CD14-positive monocyte (primary cell): Measurements from ENCODE around the gene NPPA. TPM values are rescaled to one million over a fixed set of nuclear protein-coding genes. Genes with fewer than 3 reads are reported as not detected.

Source experiments
- DNase-seq, 3 donors: peaks; one replicate each; pipeline ENCODE4 v3.0.0-alpha.2; 2011 to 2022
- H2AFZ ChIP-seq: 2 replicates; pipeline ENCODE4 v1.6.0; 2012; ENCODE audit warnings: mild to moderate bottlenecking, low read depth, low read length, inconsistent platforms; ENCODE audit not compliant: insufficient read depth, poor library complexity, severe bottlenecking
- H3K27ac ChIP-seq, 2 donors: 1 replicate in 1 of 2; 2 replicates in 1 of 2; pipeline ENCODE4 v1.5.1; 2012 to 2013; ENCODE audit warnings: low read length in 2 of 2, control low read depth in 1 of 2, inconsistent platforms in 1 of 2, low read depth in 1 of 2, mild to moderate bottlenecking in 1 of 2
- H3K27me3 ChIP-seq, 2 donors: one replicate each; pipeline versions ENCODE4 v1.6.0 to v1.6.1; 2011 to 2013; ENCODE audit warnings: low read length in 2 of 2; ENCODE audit not compliant: control insufficient read depth in 2 of 2, insufficient read depth in 2 of 2
- H3K36me3 ChIP-seq, 2 donors: replicated peaks in 1 of 2; 1 replicate in 1 of 2; 2 replicates in 1 of 2; pipeline versions ENCODE4 v1.5.1 to v1.6.1; 2012 to 2013; ENCODE audit warnings: low read length in 2 of 2, control low read depth in 1 of 2, inconsistent platforms in 1 of 2, mild to moderate bottlenecking in 1 of 2; ENCODE audit not compliant: insufficient read depth in 2 of 2, control insufficient read depth in 1 of 2
- H3K4me1 ChIP-seq, 2 donors: 1 replicate in 1 of 2; 2 replicates in 1 of 2; pipeline versions ENCODE4 v1.5.1 to v1.6.1; 2012 to 2013; ENCODE audit warnings: low read length in 2 of 2, control low read depth in 1 of 2, inconsistent platforms in 1 of 2, mild to moderate bottlenecking in 1 of 2, moderate library complexity in 1 of 2; ENCODE audit not compliant: insufficient read depth in 2 of 2, control insufficient read depth in 1 of 2
- H3K4me2 ChIP-seq: replicated peaks from 2 replicates; pipeline ENCODE3; 2012; ENCODE audit warnings: low read length, moderate library complexity, mild to moderate bottlenecking; ENCODE audit not compliant: poor library complexity, severe bottlenecking; ENCODE audit errors: extremely low read depth
- H3K4me3 ChIP-seq, 3 experiments: fragments of 200-600 bp in 1 of 3; sonication (generic) in 1 of 3; replicated peaks in 1 of 3; 1 replicate in 2 of 3; 2 replicates in 1 of 3; pipeline ENCODE4 v1.5.1; 2011 to 2013; ENCODE audit warnings: low read length in 3 of 3, mild to moderate bottlenecking in 3 of 3, control low read depth in 2 of 3, low read depth in 2 of 3, inconsistent platforms in 1 of 3, moderate library complexity in 1 of 3
- H3K79me2 ChIP-seq: 2 replicates; pipeline ENCODE4 v1.6.0; 2012; ENCODE audit warnings: mild to moderate bottlenecking, control low read depth, inconsistent platforms, low read length, moderate library complexity; ENCODE audit not compliant: insufficient read depth
- H3K9ac ChIP-seq: 2 replicates; pipeline ENCODE4 v1.6.0; 2017; ENCODE audit warnings: low read length, mild to moderate bottlenecking; ENCODE audit not compliant: insufficient read depth, poor library complexity, severe bottlenecking
- H3K9me3 ChIP-seq, 2 donors: replicated peaks in 1 of 2; 1 replicate in 1 of 2; 2 replicates in 1 of 2; pipeline versions ENCODE4 v1.5.1 to v1.6.1; 2012 to 2013; ENCODE audit warnings: low read length in 2 of 2, control low read depth in 1 of 2; ENCODE audit not compliant: control insufficient read depth in 1 of 2, insufficient read depth in 1 of 2
- H4K20me1 ChIP-seq: 2 replicates; pipeline ENCODE4 v1.6.0; 2012; ENCODE audit warnings: mild to moderate bottlenecking, low read length, control low read depth, moderate library complexity; ENCODE audit not compliant: insufficient read depth
- H3K27ac Mint-ChIP-seq, 7 donors: one replicate each; pipeline ENCODE4 v1.8.0; 2020; ENCODE audit warnings: mild to moderate bottlenecking in 7 of 7, mixed read lengths in 7 of 7, moderate library complexity in 6 of 7, inconsistent platforms in 2 of 7
- H3K27me3 Mint-ChIP-seq, 3 donors: one replicate each; pipeline ENCODE4 v1.8.0; 2021 to 2022; ENCODE audit warnings: low read depth in 3 of 3, mild to moderate bottlenecking in 3 of 3, mixed read lengths in 3 of 3, moderate library complexity in 3 of 3, inconsistent platforms in 1 of 3
- H3K36me3 Mint-ChIP-seq, 2 donors: one replicate each; pipeline ENCODE4 v1.8.0; 2020; ENCODE audit warnings: mixed read lengths in 2 of 2, inconsistent platforms in 1 of 2, mild to moderate bottlenecking in 1 of 2
- H3K4me1 Mint-ChIP-seq: one replicate; pipeline ENCODE4 v1.8.0; 2020; ENCODE audit warnings: mild to moderate bottlenecking, mixed read lengths
- H3K4me3 Mint-ChIP-seq, 2 donors: one replicate each; pipeline ENCODE4 v1.8.0; 2020; ENCODE audit warnings: mild to moderate bottlenecking in 2 of 2, mixed read lengths in 2 of 2, moderate library complexity in 1 of 2
- H3K9me3 Mint-ChIP-seq, 7 donors: one replicate each; pipeline ENCODE4 v1.8.0; 2020 to 2022; ENCODE audit warnings: mixed read lengths in 7 of 7, mild to moderate bottlenecking in 6 of 7, moderate library complexity in 6 of 7, inconsistent platforms in 2 of 7
- CTCF ChIP-seq: fragments of 200-600 bp; IDR thresholded peaks from one replicate; pipeline ENCODE4 v1.8.0; 2022; ENCODE audit warnings: antibody characterized with exemption, mild to moderate bottlenecking
- WGBS: methylation state at CpG from one replicate; pipeline ENCODE4 v1.1.5; 2013; ENCODE audit warnings: missing lambda C conversion rate; ENCODE audit not compliant: insufficient coverage; 5-methylcytosine and 5-hydroxymethylcytosine counted together
- intact Hi-C, 2 donors: fragments of 100-400 bp; cut with micrococcal nuclease; formaldehyde crosslinking; loops; one replicate each; pipeline versions ENCODE4 v1.15.0 to v1.15.1; 2023
- polyA plus RNA-seq, 3 donors: library from polyadenylated mRNA; depleted of rRNA in 1 of 3; unstranded in 2 of 3; stranded (reverse) in 1 of 3; fragments of 300-500 nt in 2 of 3; fragments of >200 nt in 1 of 3; fragmentation: Illumina TruSeq in 2 of 3; gene quantifications; 1 replicate in 2 of 3; 2 replicates in 1 of 3; pipeline ENCODE4 v1.2.3, GENCODE V29; 2012 to 2021

Gene NPPA
- polyA plus RNA-seq, 3 donors, result not detected

GRCh38 chr1:11873395-11874257, 26.0 kb upstream of the NPPA start:
- Histone ChIP-seq H3K79me2 (no peaks in the 10 kb centered on the region), H2AFZ (no peak overlapping the region), H3K4me1 (no peaks in the 10 kb centered on the region), H3K4me2 (no peak overlapping the region), H4K20me1 (no peaks in the 10 kb centered on the region), H3K27ac (no peak overlapping the region), H3K27me3 (no peaks in the 10 kb centered on the region), H3K4me3 (no peak overlapping the region), H3K9me3 (no peaks in the 10 kb centered on the region), H3K36me3 (no peaks in the 10 kb centered on the region), H3K9ac (no peak overlapping the region)
- TF ChIP-seq CTCF, result no peak
- 91% methylated on average over 8 of the region's 14 CpGs for WGBS
- Mint-ChIP-seq H3K4me1 (no peaks in the 10 kb centered on the region), H3K4me3 (no peak overlapping the region), H3K36me3 (no peaks in the 10 kb centered on the region), H3K9me3 (no peaks in the 10 kb centered on the region), H3K27me3 (peaks cover 7 to 11% (median 9%) of the 10 kb centered on the region in 3 donors), H3K27ac (no peak overlapping the region)
- no peak for DNase-seq
- intact Hi-C loops, result no loop called here

GRCh38 chr1:11872545-11872944, 25.0 kb upstream of the NPPA start:
- Mint-ChIP-seq H3K36me3 (no peaks in the 10 kb centered on the region), H3K4me3 (no peak overlapping the region), H3K27ac (no peak overlapping the region), H3K4me1 (no peaks in the 10 kb centered on the region), H3K9me3 (no peaks in the 10 kb centered on the region), H3K27me3 (peaks cover 9 to 14% (median 10%) of the 10 kb centered on the region in 3 donors)
- H3K36me3 ChIP-seq, result no peaks in the 10 kb centered on the region
- H3K9ac ChIP-seq, result no peak overlapping the region
- H3K79me2 ChIP-seq, result no peaks in the 10 kb centered on the region
- H4K20me1 ChIP-seq, result no peaks in the 10 kb centered on the region
- no peaks in the 10 kb centered on the region for H3K4me1 ChIP-seq
- no peak overlapping the region for H3K4me3 ChIP-seq
- H3K27ac ChIP-seq, result no peak overlapping the region
- H2AFZ ChIP-seq, result no peak overlapping the region
- H3K9me3 ChIP-seq, result no peaks in the 10 kb centered on the region
- WGBS, result 67% methylated on average over 1 of the region's 7 CpGs
- no peak for DNase-seq
- intact Hi-C loops, result no loop called here
- no peak for TF ChIP-seq CTCF
- no peak overlapping the region for H3K4me2 ChIP-seq
- H3K27me3 ChIP-seq, result no peaks in the 10 kb centered on the region
